ENCODE measurements around the gene UBE2O. TPM values are rescaled to one million over a fixed set of nuclear protein-coding genes. Genes with fewer than 3 reads are reported as not detected.

UBE2O gene
- total RNA-seq, 1 donor from 2014 or later, result 12.6 TPM

DNA sequence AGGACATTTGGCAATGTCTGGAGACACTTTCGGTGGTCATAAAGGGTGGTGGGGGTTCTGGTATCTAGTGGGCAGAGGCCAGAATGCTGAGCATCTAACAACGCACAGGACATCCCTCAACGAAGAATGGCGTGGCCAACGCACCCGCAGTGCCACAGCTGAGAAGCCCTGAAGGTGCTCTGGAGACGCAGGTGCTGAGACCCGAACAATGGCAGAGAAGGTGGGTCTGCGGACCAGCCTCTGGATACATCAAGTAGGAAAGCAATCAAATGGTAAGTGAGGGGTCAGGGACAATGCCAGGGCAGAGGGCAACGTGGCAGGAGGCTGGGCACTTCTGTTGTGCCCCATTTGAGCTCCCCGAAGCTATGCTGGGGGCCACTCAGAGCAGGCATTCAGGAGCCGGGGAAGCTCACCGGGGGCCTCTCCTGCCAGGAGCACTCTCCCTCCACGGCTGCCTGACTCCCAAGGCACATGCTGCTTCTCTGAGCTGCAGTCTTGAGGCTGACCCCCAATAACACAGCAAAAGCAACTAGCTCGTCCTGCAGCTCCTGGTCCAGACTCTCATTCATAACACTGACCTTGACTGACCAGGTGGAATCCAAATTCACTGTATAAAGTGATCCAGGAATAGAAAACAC, 42.5 kb downstream of the UBE2O start:
- no peak for DNase-seq (ENCODE audit: low read depth)
- no peak overlapping the region for H3K4me3 ChIP-seq (ENCODE audit: low read depth, low read length)
- no peaks in the 10 kb centered on the region for H3K36me3 ChIP-seq (ENCODE audit: control insufficient read depth, insufficient read depth, low read length)
- TF ChIP-seq, protein P1, sequence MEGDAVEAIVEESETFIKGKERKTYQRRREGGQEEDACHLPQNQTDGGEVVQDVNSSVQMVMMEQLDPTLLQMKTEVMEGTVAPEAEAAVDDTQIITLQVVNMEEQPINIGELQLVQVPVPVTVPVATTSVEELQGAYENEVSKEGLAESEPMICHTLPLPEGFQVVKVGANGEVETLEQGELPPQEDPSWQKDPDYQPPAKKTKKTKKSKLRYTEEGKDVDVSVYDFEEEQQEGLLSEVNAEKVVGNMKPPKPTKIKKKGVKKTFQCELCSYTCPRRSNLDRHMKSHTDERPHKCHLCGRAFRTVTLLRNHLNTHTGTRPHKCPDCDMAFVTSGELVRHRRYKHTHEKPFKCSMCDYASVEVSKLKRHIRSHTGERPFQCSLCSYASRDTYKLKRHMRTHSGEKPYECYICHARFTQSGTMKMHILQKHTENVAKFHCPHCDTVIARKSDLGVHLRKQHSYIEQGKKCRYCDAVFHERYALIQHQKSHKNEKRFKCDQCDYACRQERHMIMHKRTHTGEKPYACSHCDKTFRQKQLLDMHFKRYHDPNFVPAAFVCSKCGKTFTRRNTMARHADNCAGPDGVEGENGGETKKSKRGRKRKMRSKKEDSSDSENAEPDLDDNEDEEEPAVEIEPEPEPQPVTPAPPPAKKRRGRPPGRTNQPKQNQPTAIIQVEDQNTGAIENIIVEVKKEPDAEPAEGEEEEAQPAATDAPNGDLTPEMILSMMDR (IDR thresholded peaks at IDR 0.05; ENCODE audit: insufficient read depth, low read length, poor library complexity, severe bottlenecking), result no peak
- no peaks in the 10 kb centered on the region for H3K27me3 ChIP-seq (ENCODE audit: control insufficient read depth, insufficient read depth, low read length)

DNA sequence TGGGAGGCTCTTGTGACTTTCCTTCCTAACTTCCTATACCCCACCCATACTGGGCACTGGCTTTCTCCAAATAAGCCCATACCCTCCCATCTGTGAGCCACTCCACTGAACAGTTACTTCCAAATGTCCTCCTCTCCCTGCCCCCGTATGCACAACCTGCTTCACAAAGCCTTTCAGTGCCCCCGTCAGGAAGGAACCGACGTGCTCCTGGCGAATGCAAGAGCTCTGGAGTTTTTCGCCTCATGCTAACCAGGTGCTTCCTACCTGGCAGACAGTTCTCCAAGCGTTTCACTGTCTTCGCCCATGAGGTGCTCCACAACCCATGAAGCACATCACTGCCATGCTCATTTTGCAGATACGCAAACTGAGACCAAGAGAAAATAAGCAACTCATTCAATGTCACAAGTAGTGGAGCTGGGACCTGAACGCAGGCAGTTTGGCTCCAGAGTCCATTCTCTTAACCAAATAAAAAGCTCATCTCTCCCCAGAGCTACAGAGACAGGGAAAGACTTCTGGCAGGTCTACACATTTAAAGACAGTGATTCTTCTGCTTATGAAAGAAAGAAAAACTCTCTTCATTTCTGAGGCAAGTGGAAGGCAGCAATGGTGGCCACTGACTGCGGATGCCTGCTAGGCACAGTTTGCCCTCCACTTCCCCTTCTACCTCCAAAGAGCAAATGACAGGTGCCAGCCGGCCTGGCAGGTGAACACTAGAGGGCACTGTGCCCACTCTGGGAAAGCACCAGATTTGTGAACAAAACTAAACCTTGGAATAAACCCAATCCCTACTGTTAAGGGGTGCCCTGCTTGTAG, 44.7 kb downstream of the UBE2O start:
- no peak for DNase-seq (ENCODE audit: low read depth)
- Histone ChIP-seq H3K36me3 (ENCODE audit: control insufficient read depth, insufficient read depth, low read length) (no peaks in the 10 kb centered on the region), H3K4me3 (ENCODE audit: low read depth, low read length) (no peak overlapping the region), H3K27me3 (ENCODE audit: control insufficient read depth, insufficient read depth, low read length) (no peaks in the 10 kb centered on the region)
- TF ChIP-seq, protein P1 (IDR thresholded peaks at IDR 0.05; ENCODE audit: insufficient read depth, low read length, poor library complexity, severe bottlenecking), result peak; percentile 98

DNA sequence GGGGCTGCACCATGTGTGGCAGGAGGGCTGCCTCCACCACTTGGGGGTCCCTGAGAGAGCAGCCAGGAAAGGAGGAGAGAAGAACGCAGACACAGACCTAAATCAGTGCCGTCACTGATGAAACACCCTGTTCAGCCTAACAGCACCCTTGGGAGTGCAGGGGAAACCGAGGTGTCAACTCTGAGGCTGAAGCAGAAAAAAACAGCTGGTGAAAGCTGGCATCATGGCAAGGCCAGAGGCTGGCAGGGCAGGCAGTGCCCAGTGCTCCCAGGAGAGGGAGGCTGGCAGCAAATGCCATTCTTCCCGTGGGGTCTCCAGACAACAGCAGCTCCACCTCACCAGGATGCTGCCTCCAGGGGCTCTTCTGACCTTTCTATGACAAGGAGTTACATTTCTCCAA, 45.4 kb downstream of the UBE2O start:
- Histone ChIP-seq H3K36me3 (ENCODE audit: control insufficient read depth, insufficient read depth, low read length) (no peaks in the 10 kb centered on the region), H3K27me3 (ENCODE audit: control insufficient read depth, insufficient read depth, low read length) (no peaks in the 10 kb centered on the region), H3K4me3 (ENCODE audit: low read depth, low read length) (no peak overlapping the region)
- TF ChIP-seq, protein P1 (IDR thresholded peaks at IDR 0.05; ENCODE audit: insufficient read depth, low read length, poor library complexity, severe bottlenecking), result no peak
- no peak for DNase-seq (ENCODE audit: low read depth)

DNA sequence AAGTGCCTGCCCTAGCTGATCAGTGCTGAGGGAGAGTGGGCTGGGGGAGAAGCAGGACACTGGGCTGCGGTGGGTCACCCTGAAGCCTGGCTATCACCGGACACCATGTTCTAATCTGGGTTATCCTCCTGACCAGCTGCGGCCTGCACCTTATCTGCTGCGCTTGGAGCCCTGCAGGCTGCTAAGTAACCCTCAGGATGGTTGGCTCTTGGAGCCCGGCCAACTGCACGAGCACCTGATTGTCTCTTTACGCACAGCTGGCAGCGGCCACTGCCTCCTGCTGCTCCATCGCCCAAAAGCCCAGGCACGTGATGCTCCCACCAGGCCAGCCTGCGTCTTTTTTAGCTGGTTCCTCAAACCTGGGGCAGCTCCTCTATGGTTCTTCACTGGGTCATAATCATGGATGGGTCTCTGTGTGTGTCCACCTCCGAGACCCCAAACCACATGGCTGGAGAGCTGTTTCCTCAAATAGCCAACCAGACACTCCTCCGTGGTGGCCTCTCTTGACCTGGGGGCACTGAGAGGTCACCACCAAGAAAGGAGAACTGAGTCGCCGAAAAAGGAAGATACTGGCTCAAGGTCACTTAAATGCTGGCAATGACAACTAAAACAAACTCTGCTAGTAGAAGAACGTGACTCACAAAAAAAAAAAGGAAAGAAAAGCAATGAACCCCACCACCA, 46.8 kb downstream of the UBE2O start:
- no peaks in the 10 kb centered on the region for H3K27me3 ChIP-seq (ENCODE audit: control insufficient read depth, insufficient read depth, low read length)
- no peak for DNase-seq (ENCODE audit: low read depth)
- H3K36me3 ChIP-seq (ENCODE audit: control insufficient read depth, insufficient read depth, low read length), result no peaks in the 10 kb centered on the region
- TF ChIP-seq, protein P1 (IDR thresholded peaks at IDR 0.05; ENCODE audit: insufficient read depth, low read length, poor library complexity, severe bottlenecking), result no peak
- no peak overlapping the region for H3K4me3 ChIP-seq (ENCODE audit: low read depth, low read length)

DNA sequence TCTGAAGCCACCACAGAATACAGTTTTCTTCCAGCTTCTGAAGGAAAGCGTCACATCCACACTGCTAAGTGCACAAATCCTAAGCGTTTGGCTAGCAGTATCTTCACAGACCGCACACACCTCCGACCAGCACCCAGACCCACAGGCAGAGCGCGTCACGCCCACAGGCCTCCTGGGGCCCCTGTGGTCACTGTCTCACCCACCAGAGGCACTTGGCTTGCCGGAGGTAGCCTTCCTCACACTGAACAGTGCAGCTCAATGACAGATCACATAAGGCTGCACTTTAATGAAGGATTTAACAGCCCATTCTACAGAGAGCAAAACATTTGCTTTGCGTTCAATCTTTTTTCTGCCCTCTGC, 47.4 kb downstream of the UBE2O start:
- no peaks in the 10 kb centered on the region for H3K27me3 ChIP-seq (ENCODE audit: control insufficient read depth, insufficient read depth, low read length)
- no peaks in the 10 kb centered on the region for H3K36me3 ChIP-seq (ENCODE audit: control insufficient read depth, insufficient read depth, low read length)
- no peak for DNase-seq (ENCODE audit: low read depth)
- H3K4me3 ChIP-seq (ENCODE audit: low read depth, low read length), result no peak overlapping the region
- TF ChIP-seq, protein P1 (IDR thresholded peaks at IDR 0.05; ENCODE audit: insufficient read depth, low read length, poor library complexity, severe bottlenecking), result no peak
